Skeletal muscle satellite cell (primary cell): ENCODE measurements around the gene PANK4.

Source experiments
- H3K27me3 ChIP-seq: 2 replicates; pipeline ENCODE4 v1.7.0; 2013; ENCODE audit warnings: low read length; ENCODE audit not compliant: control insufficient read depth, insufficient read depth
- H3K36me3 ChIP-seq: 2 replicates; pipeline ENCODE4 v1.7.0; 2013; ENCODE audit warnings: mild to moderate bottlenecking, control low read depth, low read length; ENCODE audit not compliant: insufficient read depth
- H3K4me1 ChIP-seq: 2 replicates; pipeline ENCODE4 v1.7.0; 2013; ENCODE audit warnings: low read length; ENCODE audit not compliant: control insufficient read depth, insufficient read depth
- H3K4me2 ChIP-seq: 2 replicates; pipeline ENCODE4 v1.7.0; 2013; ENCODE audit warnings: mild to moderate bottlenecking, low read length
- H3K4me3 ChIP-seq: 2 replicates; pipeline ENCODE4 v1.7.0; 2013; ENCODE audit warnings: low read length
- H3K9ac ChIP-seq: 2 replicates; pipeline ENCODE4 v1.7.0; 2013; ENCODE audit warnings: mild to moderate bottlenecking, low read depth, low read length, moderate library complexity
- H3K9me3 ChIP-seq: replicated peaks from 2 replicates; pipeline ENCODE4 v1.7.0; 2013; ENCODE audit warnings: mild to moderate bottlenecking, control low read depth, low read length

PANK4 gene

GRCh38 chr1:2523191-2523890, 3.1 kb downstream of the PANK4 start:
- H3K9me3 ChIP-seq, result no peaks in the 10 kb centered on the region
- peak overlapping the region; percentile 9 for H3K9ac ChIP-seq
- no peak overlapping the region for H3K4me2 ChIP-seq
- peaks cover 29% of the 10 kb centered on the region for H3K36me3 ChIP-seq
- H3K4me1 ChIP-seq, result peaks cover 37% of the 10 kb centered on the region
- H3K4me3 ChIP-seq, result no peak overlapping the region
- H3K27me3 ChIP-seq, result no peaks in the 10 kb centered on the region

- Histone ChIP-seq H3K4me2 (no peak overlapping the region), H3K9ac (no peak overlapping the region), H3K27me3 (no peaks in the 10 kb centered on the region), H3K4me3 (no peak overlapping the region), H3K36me3 (peaks cover 40% of the 10 kb centered on the region), H3K4me1 (peaks cover 27% of the 10 kb centered on the region), H3K9me3 (no peaks in the 10 kb centered on the region)
Observed at GRCh38 chr1:2522230-2522629, 4.2 kb downstream of the PANK4 start.

- Histone ChIP-seq H3K9ac (no peak overlapping the region), H3K36me3 (peaks cover 53% of the 10 kb centered on the region), H3K4me1 (peaks cover 20% of the 10 kb centered on the region), H3K27me3 (no peaks in the 10 kb centered on the region), H3K9me3 (no peaks in the 10 kb centered on the region), H3K4me3 (no peak overlapping the region), H3K4me2 (no peak overlapping the region)
Observed at GRCh38 chr1:2520806-2521205, 5.6 kb downstream of the PANK4 start.

GRCh38 chr1:2520206-2520605, 6.2 kb downstream of the PANK4 start:
- Histone ChIP-seq H3K9ac (no peak overlapping the region), H3K4me1 (peaks cover 17% of the 10 kb centered on the region), H3K27me3 (no peaks in the 10 kb centered on the region), H3K9me3 (no peaks in the 10 kb centered on the region), H3K4me2 (no peak overlapping the region), H3K36me3 (peaks cover 53% of the 10 kb centered on the region), H3K4me3 (no peak overlapping the region)

GRCh38 chr1:2519729-2520128, 6.7 kb downstream of the PANK4 start:
- H3K4me2 ChIP-seq, result no peak overlapping the region
- no peaks in the 10 kb centered on the region for H3K9me3 ChIP-seq
- no peak overlapping the region for H3K9ac ChIP-seq
- no peak overlapping the region for H3K4me3 ChIP-seq
- H3K36me3 ChIP-seq, result peaks cover 53% of the 10 kb centered on the region
- H3K27me3 ChIP-seq, result no peaks in the 10 kb centered on the region
- peaks cover 13% of the 10 kb centered on the region for H3K4me1 ChIP-seq

- Histone ChIP-seq H3K9ac (no peak overlapping the region), H3K4me1 (peaks cover 8% of the 10 kb centered on the region), H3K27me3 (no peaks in the 10 kb centered on the region), H3K4me2 (no peak overlapping the region), H3K36me3 (peaks cover 54% of the 10 kb centered on the region), H3K9me3 (no peaks in the 10 kb centered on the region), H3K4me3 (no peak overlapping the region)
Observed at GRCh38 chr1:2519029-2519685, 7.2 kb downstream of the PANK4 start.

GRCh38 chr1:2518528-2518927, 7.9 kb downstream of the PANK4 start:
- Histone ChIP-seq H3K4me1 (peaks cover 5% of the 10 kb centered on the region), H3K27me3 (no peaks in the 10 kb centered on the region), H3K4me2 (no peak overlapping the region), H3K36me3 (peaks cover 60% of the 10 kb centered on the region), H3K4me3 (no peak overlapping the region), H3K9ac (no peak overlapping the region), H3K9me3 (no peaks in the 10 kb centered on the region)

- Histone ChIP-seq H3K4me2 (no peak overlapping the region), H3K9me3 (no peaks in the 10 kb centered on the region), H3K9ac (no peak overlapping the region), H3K4me3 (no peak overlapping the region), H3K27me3 (no peaks in the 10 kb centered on the region), H3K4me1 (no peaks in the 10 kb centered on the region), H3K36me3 (peaks cover 60% of the 10 kb centered on the region)
Observed at GRCh38 chr1:2517966-2518365, 8.4 kb downstream of the PANK4 start.

- no peak overlapping the region for H3K4me3 ChIP-seq
- H3K27me3 ChIP-seq, result no peaks in the 10 kb centered on the region
- H3K4me1 ChIP-seq, result no peaks in the 10 kb centered on the region
- no peak overlapping the region for H3K9ac ChIP-seq
- H3K9me3 ChIP-seq, result no peaks in the 10 kb centered on the region
- no peak overlapping the region for H3K4me2 ChIP-seq
- peaks cover 66% of the 10 kb centered on the region for H3K36me3 ChIP-seq
Observed at GRCh38 chr1:2516946-2517345, 9.4 kb downstream of the PANK4 start.

- Histone ChIP-seq H3K9ac (no peak overlapping the region), H3K27me3 (no peaks in the 10 kb centered on the region)
Observed at GRCh38 chr1:2516124-2516523, 10.3 kb downstream of the PANK4 start.

GRCh38 chr1:2515763-2516080, 10.7 kb downstream of the PANK4 start:
- Histone ChIP-seq H3K4me1 (no peaks in the 10 kb centered on the region), H3K9me3 (no peaks in the 10 kb centered on the region), H3K36me3 (peaks cover 68% of the 10 kb centered on the region), H3K9ac (no peak overlapping the region), H3K4me2 (no peak overlapping the region), H3K27me3 (no peaks in the 10 kb centered on the region), H3K4me3 (no peak overlapping the region)

More at GRCh38 chr1:2516124-2516523, 10.3 kb downstream of the PANK4 start:
- peaks cover 69% of the 10 kb centered on the region for H3K36me3 ChIP-seq
- no peak overlapping the region for H3K4me3 ChIP-seq
- no peaks in the 10 kb centered on the region for H3K9me3 ChIP-seq
- no peaks in the 10 kb centered on the region for H3K4me1 ChIP-seq
- H3K4me2 ChIP-seq, result no peak overlapping the region
